GM19372 (cell line): ENCODE results near the gene PAK5.

Experiments
- ATAC-seq: cut with Tn5 transposase; IDR thresholded peaks from one replicate; pipeline ENCODE4 v1.9.1; 2021; ENCODE audit warnings: mild to moderate bottlenecking, low read depth, moderate library complexity; ENCODE audit not compliant: unreplicated experiment

PAK5 gene

DNA sequence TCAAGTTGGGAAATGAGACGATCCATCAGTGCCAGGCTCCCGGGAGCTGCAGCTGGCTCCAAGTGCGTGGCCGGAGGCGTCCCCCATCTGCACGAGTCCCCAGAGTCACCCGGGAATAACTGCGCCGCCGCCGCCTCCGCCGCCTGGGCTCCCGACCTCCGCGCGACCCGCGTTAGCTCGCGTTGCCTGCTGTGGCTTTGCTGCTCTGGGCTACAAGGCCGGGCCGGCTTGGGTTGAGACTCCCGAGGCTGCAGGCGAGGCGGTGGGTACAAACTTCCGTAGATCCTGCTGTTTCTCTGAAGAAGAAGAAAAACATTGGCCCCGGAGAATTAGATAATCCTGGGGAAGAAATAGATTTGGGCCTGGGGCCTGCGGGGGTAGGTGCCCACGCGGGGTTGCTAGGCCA lies 331.9 kb downstream of the PAK5 start:
- no peak for ATAC-seq

DNA sequence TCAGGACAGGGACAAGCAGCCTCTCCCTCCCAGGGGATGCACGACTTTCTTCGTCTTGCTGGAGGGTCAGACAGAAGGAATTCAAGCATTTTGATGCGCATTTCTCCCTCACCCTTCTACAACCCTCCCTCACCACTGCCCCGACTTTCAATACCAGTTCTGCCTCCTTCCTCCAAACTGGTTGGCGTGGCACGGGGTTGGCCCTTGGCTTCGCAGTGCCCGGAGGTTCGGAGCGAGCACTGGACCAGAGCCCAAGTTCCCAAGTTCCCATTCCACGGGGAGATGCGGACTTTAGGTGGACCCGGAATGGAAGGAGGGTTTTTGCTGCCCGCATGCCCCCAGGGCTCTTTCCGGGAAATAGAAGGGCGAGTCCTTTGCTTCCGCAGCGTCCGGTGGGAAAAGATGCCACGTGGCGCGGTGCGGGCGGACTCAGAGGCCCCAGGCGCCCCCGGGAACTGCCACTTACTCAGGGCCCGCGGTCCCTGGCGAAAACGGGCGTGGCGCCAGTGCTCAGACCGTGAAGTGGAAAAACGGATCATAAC lies 332.5 kb downstream of the PAK5 start:
- no peak for ATAC-seq

DNA sequence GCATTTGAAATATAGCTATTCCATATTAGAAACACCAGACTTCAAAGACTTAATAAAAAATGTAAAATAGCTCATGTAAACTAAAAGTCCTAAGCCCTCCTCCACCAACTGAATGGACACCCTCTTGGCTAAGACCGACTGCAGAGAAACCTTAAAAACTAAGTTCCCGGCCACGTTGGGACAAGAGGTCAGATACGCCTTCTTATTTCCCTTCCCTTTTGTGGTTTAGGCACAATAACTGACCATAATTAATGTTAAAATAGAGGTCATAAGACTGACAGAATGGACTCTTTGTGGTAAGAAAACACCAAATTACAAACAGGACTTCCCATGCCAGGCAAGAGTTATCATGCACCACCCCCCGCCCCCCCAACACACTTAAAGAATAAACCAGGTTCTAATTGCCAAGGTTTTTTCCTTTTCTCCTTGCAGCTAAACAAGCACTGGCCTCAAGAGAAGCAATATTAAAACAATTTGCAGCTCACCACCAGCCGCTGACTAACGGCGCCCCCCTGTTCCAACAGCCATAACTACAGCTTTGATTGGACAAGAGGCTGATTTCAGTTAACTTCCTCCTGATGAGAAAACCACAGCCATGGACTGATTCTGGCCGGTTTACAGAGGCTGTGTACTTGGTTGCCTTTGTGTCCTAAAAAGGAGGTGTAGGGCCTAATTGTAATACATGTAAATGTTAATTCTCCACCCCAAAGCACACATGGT lies 335.2 kb downstream of the PAK5 start:
- no peak for ATAC-seq

DNA sequence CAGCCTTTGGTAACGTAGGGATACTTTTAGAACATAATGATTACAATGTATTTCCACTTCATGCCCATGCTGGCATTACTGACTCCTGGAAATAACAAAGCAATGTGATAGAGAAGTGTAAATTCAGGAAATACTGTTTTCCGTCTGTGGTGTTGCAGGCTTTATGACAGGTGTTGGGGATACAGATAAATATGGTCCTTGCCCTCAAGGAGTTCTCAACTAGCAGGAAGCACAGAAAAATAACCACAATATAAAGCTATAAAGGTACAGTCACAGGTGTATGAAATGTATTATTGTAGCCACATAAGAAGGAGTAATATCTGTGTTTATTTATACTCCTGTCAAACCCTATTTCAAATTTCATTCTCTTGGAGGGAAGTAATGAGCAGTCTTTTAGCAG lies 337.4 kb downstream of the PAK5 start:
- ATAC-seq, result no peak

DNA sequence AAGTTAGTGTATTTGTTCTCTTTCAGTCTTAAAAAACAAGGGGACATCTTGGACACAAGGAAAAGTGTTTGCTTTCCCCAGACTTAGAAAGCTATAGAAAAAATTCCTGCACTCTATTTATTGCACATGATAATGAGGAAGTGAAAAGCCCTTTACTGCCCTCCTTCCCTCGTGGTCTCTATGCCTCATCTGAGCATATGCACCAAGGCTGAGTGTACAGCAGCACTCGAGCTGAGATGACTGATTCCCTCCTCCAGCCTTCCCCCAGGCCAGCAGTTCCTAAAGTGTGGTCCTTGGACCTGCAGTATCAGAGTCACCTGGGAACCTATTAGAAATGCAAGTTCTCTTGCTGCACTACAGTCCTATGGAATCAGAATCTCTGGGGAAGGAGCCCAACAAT lies 338.8 kb downstream of the PAK5 start:
- peak; percentile 69 for ATAC-seq

DNA sequence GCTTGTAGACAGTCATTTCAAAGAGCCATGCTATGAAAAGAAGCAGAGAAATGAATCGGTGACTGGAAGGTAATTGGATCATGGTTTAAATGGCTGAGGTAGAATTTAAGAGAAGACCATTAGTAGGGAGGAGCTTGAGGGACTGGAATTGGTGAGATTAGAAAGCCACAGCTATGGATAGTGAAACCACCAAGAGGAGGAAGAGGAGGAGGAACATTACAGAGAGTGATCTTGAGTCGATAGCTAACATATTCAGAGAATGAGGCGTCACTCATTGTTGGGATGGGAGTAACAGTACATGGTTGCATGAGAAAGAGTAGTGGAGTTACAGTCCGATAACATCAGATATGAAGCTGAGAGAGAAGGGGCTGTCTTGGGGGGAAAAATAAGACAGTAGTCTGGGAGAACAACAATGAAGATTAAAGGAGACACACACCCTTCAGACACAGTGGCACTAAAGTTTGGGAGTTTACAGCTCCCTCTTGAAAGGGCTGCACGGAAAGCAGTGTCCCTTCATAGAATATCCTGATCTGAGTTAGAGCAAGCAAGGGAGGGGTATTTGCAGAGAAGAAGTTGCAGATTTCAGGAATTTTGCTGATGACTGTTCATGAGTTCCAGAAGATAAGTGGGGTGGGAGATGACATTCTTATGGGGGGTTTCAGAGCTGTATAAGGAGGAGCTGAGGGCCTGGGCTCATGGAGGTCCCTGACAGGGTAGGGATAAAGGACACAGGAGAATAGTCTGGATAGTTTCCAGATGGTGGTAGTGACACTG lies 339.6 kb downstream of the PAK5 start:
- ATAC-seq, result no peak

DNA sequence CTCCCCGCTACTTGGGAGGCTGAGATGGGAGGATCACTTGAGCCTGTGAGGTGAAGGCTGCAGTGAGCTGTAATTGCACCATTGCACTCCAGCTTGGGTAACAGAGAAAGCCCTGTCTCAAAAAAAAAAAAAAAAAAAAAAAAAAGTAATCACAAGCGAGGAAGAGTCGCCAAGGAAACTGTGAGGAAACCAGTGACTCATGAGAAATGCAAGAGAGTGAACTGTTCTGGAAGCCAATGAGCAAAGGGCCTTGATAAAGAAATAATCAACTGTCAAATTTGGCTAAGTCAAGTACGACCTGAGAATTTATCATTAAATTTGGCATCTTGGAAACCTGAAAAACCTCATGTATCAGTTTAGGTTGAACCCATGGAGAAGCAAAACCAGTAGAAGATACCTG lies 340.6 kb downstream of the PAK5 start:
- ATAC-seq, result no peak

DNA sequence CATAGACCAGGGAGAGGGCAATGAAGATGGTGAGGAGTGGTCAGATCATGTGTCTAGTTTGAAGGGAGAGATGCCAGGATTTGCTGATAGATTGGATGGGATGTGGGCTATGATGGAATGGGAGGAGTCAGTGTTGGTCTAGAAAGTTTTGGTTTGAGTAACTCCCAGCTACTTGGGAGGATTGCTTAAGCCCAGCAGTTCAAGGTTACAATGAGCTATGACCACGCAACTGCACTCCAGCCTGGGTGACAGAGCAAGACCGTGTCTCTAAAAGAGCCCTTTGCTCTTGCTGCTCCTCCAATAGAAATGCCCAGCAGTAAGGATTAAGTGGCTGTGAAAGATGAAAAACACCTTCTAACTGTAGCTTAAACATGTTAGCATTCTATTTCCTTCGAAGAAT lies 342.7 kb downstream of the PAK5 start:
- no peak for ATAC-seq

DNA sequence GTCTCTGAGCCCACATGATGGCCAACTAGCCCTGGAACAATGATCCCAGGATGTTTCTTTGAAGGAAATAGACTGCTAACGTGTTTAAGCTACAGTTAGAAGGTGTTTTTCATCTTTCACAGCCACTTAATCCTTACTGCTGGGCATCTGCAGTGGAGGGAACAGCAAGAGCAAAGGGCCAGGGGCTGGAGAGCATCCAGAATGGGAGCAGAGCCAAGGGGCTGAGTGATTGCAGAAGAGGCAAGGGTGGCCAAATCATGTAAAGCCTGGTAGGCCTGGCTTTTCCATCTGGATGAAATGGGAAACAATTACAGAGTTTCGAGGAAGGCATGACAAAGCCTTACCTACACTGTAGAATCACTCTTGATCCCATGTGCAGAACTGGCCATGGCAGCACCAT lies 343.2 kb downstream of the PAK5 start:
- no peak for ATAC-seq

DNA sequence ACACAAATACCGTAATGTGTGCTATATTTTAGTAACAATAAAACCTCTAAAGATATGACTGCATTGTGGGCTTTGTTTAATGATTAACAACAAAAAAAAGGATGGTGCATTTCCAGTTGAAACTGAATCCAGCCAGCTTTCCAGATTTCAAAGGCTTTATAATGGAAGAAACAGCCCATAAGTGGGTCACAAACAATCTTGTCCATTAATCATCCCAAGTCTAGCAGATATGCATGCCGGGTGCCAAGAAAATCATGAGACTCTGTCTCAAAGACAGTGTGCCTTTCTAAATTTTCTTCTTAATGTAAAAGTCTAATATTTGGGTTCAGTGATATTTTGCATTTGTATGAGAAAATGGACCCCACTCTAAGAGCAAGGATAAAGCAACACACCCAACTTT lies 345.1 kb downstream of the PAK5 start:
- no peak for ATAC-seq

DNA sequence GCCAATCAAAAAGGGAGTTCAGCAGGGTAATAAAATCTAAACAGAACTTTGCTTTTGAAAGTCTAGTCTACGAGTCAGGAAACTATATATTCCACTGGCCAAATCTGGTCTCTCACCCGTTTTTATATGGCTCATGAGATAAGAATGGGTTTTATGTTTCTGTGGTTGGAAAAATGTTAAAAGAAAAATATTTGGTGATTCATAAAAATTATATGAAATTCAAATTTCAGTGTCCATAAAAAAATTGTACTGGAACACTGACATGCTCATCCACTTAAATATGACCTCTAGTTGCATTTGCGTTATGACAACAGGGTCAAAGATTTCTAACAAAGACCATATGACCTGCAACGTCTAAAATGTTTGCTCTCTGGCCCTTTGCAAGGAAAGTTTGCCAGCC lies 346.8 kb downstream of the PAK5 start:
- no peak for ATAC-seq

DNA sequence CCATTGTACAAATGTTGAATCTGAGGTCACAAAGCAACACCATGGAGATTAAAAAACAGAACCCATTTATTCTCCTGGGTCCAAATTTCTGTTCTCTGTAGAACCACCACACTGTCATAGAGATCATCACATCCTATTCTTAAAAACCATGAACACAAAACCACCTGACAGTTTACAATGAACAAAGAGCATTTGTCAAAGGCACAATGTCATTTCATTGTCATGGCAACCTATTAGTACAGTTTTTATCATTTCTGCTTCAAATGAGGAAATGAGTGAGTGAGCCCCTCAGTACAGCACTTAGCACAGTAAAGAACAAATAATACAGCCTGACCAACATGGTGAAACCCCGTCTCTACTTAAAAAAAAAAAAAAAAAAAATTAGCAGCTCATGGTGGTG lies 347.6 kb downstream of the PAK5 start:
- no peak for ATAC-seq

DNA sequence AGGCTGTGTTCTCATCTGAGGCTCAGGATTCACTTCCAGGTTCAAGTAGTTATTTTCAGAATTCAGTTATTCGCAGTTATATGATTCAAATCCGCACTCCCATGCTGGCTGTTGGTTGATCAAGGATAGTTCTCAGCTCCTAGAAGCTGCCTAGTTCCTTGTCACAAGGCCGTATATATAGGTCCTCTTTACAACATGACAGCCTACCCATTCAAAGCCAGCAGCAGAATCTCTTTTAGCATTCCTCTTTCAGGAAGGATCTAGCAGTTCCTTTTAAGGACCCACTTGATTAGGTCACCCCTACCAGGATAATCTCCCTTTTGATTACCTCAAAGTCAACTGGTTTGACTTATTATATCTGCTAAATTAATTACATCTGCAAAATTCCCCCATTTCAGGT lies 348.2 kb downstream of the PAK5 start:
- ATAC-seq, result no peak

DNA sequence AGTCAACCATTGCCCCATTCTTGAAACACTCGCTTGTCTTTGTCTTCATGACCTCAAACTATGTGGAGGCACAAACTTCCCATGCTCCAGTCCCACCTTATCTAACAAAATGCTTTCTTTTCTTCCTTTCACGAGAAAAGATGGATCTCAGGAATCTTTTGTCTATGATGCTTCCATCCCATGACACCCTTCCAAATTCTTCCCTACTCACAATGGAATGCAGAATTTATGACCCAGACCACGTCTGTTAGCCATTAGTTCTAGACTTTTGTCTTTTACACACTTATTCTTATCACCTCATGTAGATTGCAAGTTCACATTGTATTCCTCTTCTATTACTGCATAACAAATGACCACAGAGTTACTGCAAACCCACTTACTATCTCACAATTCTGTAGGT lies 348.7 kb downstream of the PAK5 start:
- no peak for ATAC-seq

DNA sequence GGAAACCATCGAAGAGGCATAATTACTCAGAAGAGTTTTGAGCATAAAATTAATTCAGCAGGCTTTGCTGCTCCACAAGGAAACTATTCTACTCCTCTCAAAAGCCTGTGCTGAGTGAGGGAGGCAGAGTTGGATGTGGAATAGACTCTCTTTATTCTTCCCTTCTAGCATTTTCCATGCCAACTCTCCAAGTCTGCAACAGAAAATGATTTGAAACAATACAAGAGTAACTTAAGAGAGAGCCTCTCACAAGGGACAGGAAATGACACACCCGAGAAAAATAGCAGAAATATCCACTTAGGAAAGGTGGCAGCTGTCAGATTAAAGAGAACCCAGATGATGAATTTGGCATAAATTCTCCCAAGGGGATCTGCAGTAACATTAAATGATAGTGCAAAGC lies 350.8 kb downstream of the PAK5 start:
- no peak for ATAC-seq
